Measurements from ENCODE around the gene PFKL.

PFKL gene

DNA sequence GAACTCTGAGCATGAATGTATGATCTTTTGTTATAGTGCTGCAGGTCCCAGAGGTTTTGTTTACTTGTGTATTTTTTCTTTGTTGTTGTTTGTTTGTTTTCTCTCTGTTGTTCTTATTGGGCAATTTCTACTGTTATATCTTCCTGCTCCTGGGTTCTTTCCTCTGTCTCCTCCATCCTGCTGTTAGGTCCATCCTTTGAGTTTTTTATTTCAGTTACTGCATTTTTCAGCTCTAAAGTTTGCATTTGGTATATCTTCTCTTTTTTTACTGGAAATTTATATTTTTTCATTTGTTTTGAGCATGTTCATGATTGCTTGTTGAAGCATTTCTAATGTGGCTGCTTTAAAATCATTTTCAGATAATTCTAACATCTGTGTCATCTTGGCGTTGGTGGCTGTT lies 63.4 kb downstream of the PFKL start:
- DNase-seq (ENCODE audit: low read depth, low spot score), result no peak

DNA sequence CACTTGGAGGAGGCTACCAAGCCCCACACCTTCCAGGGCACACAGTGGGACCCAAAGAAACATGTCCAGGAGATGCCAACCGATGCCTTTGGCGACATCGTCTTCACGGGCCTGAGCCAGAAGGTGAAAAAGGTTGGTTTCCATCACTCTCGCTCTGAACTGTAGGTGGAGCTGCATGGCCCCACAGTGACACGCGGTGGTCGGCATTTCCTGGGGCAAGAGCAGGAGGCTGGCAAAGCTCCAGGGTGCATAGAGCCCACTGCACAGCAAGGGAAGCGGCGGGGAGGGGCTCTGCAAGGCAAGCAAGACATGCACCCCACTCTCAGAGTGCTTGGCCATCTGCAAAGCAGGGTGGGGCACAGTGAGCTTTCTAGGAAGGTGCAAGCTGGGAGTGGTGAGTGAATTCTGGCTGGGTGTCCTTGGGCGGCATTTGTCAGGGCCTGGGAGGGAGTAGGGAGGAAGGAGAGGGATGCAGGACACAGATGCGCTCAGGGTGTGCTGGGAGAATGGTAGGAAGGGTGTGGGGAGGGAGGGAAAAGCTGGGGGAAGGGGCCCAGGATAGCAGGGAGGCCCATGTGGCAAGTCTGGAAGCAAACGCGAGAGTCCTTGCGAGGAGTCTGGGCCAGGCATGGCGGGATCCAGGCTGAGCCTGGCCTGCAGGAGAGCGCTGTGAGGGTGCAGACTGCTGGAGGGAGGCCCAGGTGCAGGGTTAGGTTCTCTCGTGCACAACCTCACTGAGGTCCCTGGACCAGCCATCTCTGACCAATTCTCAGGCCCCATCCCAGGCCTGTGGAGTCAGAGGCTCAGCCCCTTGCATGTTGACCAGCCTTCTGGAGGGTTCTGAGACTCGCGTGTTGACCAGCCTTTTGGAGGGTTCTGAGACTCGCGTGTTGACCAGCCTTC lies 64.5 kb downstream of the PFKL start:
- no peak for DNase-seq (ENCODE audit: low read depth, low spot score)

DNA sequence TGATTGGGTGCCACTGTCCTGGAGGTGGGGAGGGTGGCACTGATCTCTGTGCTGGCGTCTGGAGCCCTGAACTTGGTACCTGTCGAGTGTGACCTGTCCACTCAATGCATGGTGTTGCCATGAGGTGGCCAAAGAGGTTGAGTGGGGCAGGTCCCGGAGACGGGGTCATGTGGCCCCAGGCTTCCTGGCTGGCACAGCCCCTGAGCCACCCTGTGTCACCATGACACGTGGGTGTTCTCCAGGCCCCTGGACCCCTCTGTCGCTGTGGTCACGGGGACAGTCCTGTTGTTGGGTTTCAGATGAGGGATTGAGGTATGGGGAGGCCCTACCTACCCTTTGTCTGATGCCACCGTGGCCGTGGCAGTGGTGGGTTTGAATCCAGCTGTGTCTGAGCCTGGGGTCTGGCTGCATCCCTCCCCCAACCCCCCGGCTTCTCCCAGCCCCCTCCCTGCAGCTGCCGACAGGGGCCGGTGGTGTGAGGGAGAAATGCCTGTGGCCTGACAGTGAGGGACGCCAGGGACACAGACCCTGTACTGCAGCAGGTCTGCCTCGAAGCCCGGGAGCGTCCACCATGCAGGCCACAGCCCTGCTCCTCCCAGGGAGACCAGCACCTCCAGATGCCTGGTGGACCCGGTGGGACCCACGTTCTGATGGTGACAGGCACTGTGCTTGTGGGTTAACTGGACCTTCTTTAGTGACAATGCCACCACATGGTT lies 65.6 kb downstream of the PFKL start:
- DNase-seq (ENCODE audit: low read depth, low spot score), result no peak

DNA sequence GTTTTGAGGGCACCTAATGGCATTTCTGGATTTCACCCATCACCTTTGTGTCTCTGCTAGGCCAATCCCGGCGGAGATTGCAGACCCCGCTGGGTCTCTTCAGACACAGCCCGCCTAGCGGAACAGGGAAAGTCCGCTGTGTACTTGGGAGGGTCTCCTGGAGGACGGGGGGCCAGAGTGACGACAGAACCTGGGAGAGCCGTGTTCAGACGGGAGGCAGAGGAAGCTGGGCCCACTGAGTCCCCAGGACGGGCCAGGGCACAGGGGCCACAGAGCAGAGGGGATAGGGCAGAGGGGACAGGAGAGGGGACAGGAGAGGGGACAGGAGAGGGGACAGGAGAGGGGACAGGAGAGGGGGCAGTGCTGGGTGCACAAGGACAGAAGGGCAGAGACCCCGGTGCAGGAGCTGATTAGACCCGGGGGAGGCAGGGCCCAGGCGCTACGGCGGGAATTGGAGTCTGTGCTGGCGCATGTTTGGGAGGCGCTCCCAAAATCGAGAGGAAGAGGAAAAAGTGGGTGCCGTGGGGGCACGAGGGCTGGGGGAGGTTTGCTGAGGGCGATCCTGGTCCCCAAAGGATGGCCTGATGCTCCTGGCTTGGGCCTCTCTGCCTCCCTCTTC lies 66.2 kb downstream of the PFKL start:
- DNase-seq (ENCODE audit: low read depth, low spot score), result no peak

DNA sequence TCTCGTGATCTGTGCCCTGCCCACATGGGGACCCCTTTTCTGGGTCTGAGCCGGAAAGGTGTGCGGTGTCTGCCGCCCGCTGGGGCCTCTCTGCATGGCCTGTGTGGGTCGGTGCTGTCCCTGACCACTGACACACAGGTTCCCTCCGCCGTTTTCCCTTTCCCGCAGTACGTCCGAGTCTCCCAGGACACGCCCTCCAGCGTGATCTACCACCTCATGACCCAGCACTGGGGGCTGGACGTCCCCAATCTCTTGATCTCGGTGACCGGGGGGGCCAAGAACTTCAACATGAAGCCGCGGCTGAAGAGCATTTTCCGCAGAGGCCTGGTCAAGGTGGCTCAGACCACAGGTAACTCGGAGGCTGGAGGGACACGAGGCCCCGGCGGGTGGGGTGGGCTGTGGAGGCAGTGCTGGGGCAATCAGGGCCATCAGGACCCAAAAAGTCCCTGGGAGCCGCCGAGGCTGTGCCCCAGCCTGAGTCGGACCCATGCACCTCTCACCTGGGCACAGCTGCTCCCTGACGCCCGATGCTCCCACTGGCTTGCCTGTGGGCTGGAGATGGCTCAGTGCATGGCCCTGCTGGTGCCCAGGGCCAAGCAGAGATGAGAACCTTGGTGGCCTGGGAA lies 66.8 kb downstream of the PFKL start:
- DNase-seq (ENCODE audit: low read depth, low spot score), result no peak

DNA sequence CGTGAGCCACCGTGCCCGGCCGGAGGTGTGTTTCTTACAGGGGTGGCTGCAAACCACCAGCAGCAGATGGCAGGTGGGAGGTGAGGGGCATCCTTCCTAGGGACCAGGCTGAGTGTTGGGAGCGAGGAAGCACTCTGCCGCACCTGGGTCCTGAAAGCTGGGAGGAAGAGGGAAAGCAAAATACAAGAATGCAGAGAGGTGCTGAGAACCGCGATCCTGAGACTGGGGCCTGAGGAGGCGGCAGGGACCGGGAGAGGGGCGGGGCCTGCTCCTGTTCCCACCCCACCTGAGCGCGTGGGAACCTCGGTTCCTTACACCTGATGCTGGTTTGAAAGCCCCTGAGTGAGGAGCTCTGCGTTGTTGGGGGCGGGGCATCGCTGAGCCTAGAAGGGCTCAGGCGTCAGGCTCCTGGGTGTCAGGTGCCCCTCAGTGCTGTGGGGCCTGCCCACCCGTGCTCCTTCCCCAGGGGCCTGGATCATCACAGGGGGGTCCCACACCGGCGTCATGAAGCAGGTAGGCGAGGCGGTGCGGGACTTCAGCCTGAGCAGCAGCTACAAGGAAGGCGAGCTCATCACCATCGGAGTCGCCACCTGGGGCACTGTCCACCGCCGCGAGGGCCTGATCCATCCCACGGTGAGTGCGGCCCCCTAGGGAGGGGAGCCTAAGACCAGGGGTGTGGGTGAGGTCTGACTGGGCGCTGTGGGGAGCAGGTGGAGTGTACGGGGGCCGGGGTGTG lies 69.0 kb downstream of the PFKL start:
- DNase-seq (ENCODE audit: low read depth, low spot score), result no peak

DNA sequence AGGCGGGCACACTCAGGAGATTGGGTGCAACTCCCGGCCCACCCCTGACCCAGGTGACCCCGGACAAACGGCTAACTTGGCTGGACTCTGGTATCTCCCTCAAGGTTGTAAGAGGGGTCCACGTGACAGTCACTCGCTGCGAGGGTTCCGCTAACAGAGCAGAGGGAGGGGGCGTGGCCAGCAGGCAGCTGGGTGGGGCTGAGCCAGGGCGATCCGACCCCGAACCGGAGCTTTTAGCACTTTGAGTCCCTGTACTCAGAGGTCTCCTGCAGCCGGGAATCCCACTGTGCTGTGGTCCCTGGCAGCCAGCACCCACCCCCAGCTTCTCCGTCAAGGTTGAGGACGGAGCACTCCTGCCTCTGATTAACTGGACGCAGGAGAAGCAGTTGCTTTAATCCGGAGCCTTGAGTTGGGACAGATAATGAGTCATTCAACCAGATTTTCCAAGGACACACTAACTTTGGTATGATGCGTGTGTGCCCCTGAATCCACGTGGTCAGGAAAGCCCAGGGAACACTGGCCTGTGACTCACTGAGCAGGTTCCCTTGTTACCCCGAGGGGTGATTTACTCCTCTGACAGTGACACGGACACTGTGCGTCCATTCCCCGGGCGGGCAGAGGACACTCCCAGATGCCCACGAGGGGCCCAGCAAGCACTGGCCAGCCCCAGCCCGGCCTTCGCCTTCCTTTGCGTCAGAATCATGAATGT lies 70.3 kb downstream of the PFKL start:
- no peak for DNase-seq (ENCODE audit: low read depth, low spot score)

DNA sequence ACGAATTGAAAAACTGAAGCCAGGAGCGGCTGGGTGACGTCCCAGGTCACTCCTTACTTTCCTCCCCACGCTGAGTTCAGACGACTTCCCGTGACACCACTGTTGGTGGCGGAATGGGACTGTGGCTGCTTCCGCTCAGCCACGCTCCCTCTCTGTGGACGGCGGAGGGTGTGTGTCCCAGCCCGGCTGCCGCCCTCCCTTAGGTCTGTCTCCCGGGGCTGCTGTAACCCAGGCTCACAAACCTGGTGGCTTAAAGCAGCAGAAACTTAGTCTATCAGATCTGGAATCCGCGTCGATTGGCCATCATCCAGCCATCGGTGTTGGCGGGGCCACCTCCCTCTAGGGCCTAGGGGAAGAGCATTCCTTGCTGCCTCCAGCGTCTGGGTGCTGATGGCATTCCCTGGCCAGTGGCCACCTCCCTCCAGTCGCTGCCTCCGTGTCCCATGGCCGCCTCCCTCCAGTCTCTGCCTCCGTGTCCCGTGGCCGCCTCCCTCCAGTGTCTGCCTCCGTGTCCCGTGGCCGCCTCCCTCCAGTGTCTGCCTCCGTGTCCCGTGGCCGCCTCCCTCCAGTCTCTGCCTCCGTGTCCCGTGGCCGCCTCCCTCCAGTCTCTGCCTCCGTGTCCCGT lies 71.0 kb downstream of the PFKL start:
- no peak for DNase-seq (ENCODE audit: low read depth, low spot score)

DNA sequence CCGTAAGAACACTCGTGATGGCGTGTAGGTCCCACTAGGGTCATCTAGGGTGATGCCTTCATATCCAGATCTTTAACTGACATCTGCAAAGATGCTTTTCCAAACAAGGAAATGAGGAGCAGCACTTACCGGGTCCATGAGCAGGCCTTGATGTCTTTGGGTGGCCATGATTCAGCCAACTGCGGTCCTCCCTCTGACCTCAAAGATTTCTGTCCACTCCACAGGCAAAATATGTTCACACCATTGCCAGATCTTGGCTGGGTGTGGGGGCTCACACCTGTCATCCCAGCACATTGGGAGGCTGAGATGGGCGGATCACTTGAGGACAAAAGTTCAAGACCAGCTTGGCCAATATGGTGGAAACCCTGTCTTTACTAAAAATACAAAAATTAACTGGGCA lies 71.7 kb downstream of the PFKL start:
- no peak for DNase-seq (ENCODE audit: low read depth, low spot score)

DNA sequence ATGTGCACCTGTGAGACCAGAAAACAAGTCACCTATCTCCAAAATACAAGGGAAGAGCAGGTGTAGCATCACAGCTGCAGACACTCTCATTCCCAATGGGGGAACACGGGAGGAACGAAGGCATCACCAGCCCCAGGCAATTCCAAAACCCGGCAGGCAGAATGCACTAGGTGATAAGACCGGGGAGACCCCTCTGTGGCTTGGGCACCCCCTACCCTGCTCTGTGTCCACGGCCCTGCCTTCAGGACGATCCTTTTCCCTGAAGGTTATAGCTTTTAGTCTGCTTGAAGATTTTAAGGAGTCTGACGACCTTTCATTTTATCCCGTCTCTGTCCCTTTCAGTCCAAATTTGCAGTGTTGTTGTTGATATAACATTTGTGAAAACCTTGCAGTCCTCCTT lies 72.8 kb downstream of the PFKL start:
- DNase-seq (ENCODE audit: low read depth, low spot score), result no peak

DNA sequence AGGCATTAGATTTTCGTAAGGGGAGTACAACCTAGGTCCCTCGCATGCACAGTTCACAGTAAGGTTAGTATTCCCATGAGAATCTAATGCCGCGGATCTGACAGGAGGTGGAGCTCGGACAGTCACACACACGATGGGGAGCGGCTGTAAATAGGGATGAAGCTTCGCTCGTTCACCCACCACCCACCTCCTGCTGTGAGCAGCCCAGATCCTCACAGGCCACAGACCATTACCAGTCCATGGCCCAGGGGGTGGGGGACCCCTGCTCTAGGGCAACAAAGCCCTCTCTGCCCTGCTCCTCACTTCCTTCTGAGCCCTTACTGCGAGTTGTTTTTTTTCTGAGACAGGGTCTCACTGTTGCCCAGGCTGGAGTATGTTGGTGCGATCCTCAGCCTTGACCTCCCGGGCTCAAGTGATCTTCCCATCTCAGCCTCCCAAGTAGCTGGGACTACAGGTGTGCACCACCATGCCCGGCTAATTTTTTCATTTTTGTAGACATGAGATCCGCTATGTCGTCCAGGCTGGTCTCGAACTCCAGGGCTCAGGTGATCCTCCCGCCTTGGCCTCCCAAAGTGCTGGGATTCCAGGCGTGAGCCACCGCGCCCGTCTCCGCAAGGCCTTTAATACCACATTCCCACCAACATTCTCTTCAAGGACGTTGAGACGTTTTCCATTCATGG lies 74.9 kb downstream of the PFKL start:
- DNase-seq (ENCODE audit: low read depth, low spot score), result no peak

DNA sequence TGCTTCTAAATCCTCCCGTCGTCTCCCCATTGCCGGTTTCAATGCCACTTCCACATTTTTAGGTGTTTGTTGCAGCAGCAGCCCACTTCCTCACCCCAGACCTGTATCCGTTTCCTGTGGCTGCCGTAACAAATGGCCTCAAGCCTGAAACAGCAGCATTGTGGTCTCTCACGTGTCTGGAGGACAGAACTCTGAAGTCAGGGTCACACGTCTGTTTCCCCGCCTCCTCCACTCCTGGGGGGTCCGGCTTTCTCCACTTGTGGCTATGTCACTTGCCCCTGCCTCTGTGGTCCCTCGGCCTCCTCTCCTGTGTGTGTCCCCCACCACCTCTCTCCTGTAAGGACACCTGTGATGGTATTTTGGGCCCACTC lies 75.4 kb downstream of the PFKL start:
- no peak for DNase-seq (ENCODE audit: low read depth, low spot score)

DNA sequence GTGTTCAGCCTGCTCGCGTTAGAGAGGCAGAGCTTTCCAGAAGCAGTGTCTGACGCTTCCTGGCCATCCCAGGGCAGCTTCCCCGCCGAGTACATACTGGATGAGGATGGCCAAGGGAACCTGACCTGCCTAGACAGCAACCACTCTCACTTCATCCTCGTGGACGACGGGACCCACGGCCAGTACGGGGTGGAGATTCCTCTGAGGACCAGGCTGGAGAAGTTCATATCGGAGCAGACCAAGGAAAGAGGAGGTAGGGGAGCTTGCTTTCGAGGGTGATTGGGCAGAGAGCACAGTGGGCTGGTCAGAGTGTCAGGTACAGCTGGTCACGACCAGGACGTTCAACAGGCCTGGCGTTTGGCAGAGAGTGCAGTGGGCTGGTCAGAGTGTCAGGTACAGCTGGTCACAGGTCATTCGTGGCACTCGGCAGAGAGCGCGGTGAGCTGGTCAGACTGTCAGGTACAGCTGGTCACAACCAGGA lies 75.9 kb downstream of the PFKL start:
- DNase-seq (ENCODE audit: low read depth, low spot score), result no peak

DNA sequence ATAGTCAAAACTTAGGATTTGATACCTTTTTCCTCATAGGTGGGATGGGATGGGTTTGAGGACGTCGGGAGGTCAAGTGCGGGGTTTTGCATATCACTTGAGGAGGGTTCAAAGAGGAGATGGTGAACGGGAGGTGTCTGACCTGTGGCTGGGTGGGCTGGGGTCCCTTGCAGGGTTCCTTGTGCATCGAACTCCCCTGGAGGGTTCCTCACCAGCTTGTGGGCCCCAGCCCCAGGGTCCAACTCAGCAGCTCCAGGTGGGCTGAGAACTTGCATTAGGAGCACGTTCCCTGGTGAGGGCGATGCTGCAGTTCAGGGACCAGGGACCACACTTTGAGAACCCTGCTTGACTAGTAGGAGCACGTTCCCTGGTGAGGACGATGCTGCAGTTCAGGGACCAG lies 76.8 kb downstream of the PFKL start:
- DNase-seq (ENCODE audit: low read depth, low spot score), result no peak

Data from brain pericyte (primary cell).